ENCODE results near the gene HMGN3. TPM values are rescaled to one million over a fixed set of nuclear protein-coding genes. Genes with fewer than 3 reads are reported as not detected.
A peak's percentile ranks its signal among the peaks of the same experiment; 100 is the strongest.

HMGN3 gene
- total and polyA plus RNA-seq, 2 of the 13 experiments (the other 11 are each of a cell fraction or from before 2014, with no cell fraction given), result 67.9 to 145 TPM

DNA sequence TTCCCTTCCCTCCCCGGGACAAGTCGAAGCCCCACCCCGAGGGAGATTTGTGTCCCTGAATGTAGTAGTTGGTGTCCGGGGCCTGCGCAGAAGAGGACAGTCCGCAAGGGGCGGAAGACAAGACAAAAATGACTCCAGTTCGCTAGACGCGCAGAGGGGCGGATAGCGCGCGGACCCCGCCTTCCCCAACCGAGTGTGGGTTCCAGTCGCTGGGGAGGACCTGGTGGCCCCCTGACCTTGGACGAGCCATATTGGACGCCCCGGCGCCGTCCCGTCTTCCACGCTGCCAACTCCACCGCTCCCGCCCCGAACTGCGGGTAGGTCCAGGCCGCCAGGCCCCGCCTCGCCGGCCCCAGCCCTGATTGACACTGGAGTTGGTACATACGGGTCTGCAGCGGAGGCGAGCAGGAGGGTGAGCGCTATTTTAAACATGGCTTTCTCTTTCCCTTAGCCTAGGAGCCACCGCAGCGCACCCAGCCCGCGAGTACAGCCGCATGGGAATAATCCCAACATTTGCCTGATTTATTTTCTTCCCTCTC, 802 bp downstream of the HMGN3 start (continued):
- TF ChIP-seq ZNF224 (CRISPR knock-in tag; IDR thresholded peaks at IDR 0.05) (no peak), THAP9 (CRISPR knock-in tag; IDR thresholded peaks at IDR 0.05; ENCODE audit: borderline replicate concordance) (peak; percentile 26; the same call in 1 of the 2 replicates), ZFY (CRISPR knock-in tag; IDR thresholded peaks at IDR 0.05) (peak; percentile 64), RAD21 (CRISPR knock-in tag; IDR thresholded peaks at IDR 0.05) (peak; percentile 52; the same call in 1 of the 2 replicates), TBL1XR1 (IDR thresholded peaks at IDR 0.05; ENCODE audit: borderline replicate concordance, low read length, partially characterized antibody) (no peak), ZNF768 (CRISPR knock-in tag; IDR thresholded peaks at IDR 0.05) (peak; percentile 50; the same call in 1 of the 2 replicates), ZNF646 (CRISPR knock-in tag; IDR thresholded peaks at IDR 0.05) (0 out of 2 replicates have a peak, but pooled peaks have one; percentile 22), NFYB (CRISPR knock-in tag; IDR thresholded peaks at IDR 0.05) (peak; percentile 49), ZNF615 (CRISPR knock-in tag; IDR thresholded peaks at IDR 0.05; ENCODE audit: borderline replicate concordance) (no peak), SP1 (IDR thresholded peaks at IDR 0.05) (no peak), SP1 (CRISPR knock-in tag; IDR thresholded peaks at IDR 0.05) (peak; percentile 59), PRMT3 (CRISPR knock-in tag; IDR thresholded peaks at IDR 0.05; ENCODE audit: borderline replicate concordance, low read depth) (0 out of 2 replicates have a peak, but pooled peaks have one; percentile 43), KDM4B (CRISPR knock-in tag; IDR thresholded peaks at IDR 0.05) (0 out of 2 replicates have a peak, but pooled peaks have one; percentile 61), REPIN1 (CRISPR knock-in tag; IDR thresholded peaks at IDR 0.05; ENCODE audit: borderline replicate concordance, low read depth) (no peak), KDM3A (CRISPR knock-in tag; IDR thresholded peaks at IDR 0.05; ENCODE audit: low read depth) (peak; percentile 70; the same call in 1 of the 2 replicates)
- TF ChIP-seq, protein P1, sequence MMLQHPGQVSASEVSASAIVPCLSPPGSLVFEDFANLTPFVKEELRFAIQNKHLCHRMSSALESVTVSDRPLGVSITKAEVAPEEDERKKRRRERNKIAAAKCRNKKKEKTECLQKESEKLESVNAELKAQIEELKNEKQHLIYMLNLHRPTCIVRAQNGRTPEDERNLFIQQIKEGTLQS (CRISPR knock-in tag; IDR thresholded peaks at IDR 0.05), result 0 out of 2 replicates have a peak, but pooled peaks have one; percentile 5
- TF ChIP-seq, protein P2, sequence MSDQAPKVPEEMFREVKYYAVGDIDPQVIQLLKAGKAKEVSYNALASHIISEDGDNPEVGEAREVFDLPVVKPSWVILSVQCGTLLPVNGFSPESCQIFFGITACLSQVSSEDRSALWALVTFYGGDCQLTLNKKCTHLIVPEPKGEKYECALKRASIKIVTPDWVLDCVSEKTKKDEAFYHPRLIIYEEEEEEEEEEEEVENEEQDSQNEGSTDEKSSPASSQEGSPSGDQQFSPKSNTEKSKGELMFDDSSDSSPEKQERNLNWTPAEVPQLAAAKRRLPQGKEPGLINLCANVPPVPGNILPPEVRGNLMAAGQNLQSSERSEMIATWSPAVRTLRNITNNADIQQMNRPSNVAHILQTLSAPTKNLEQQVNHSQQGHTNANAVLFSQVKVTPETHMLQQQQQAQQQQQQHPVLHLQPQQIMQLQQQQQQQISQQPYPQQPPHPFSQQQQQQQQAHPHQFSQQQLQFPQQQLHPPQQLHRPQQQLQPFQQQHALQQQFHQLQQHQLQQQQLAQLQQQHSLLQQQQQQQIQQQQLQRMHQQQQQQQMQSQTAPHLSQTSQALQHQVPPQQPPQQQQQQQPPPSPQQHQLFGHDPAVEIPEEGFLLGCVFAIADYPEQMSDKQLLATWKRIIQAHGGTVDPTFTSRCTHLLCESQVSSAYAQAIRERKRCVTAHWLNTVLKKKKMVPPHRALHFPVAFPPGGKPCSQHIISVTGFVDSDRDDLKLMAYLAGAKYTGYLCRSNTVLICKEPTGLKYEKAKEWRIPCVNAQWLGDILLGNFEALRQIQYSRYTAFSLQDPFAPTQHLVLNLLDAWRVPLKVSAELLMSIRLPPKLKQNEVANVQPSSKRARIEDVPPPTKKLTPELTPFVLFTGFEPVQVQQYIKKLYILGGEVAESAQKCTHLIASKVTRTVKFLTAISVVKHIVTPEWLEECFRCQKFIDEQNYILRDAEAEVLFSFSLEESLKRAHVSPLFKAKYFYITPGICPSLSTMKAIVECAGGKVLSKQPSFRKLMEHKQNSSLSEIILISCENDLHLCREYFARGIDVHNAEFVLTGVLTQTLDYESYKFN (CRISPR knock-in tag; conservative IDR thresholded peaks at IDR 0.05), result peak; percentile 52; the same call in 1 of the 2 replicates

All from HepG2 (cell line).